Uterus (tissue), 4 donors: Measurements from ENCODE around the gene PARP8. TPM values are rescaled to one million over a fixed set of nuclear protein-coding genes. Genes with fewer than 3 reads are reported as not detected.

Experiments used
- DNase-seq, 2 donors: peaks; one replicate each; pipeline ENCODE4 v3.0.0-alpha.2; 2019 to 2020
- H3K27ac ChIP-seq, 2 donors: fragments of 200-600 bp; sonication (generic); 1 replicate in 1 of 2; 2 replicates in 1 of 2; pipeline ENCODE4 v1.5.1; 2016 to 2018
- H3K27me3 ChIP-seq, 2 donors: fragments of 200-600 bp; sonication (generic); one replicate each; pipeline ENCODE4 v1.5.1; 2018 to 2019; ENCODE audit warnings: control low read depth in 1 of 2
- H3K36me3 ChIP-seq, 2 donors: fragments of 200-600 bp; sonication (generic); one replicate each; pipeline ENCODE4 v1.5.1; 2019; ENCODE audit warnings: control low read depth in 1 of 2
- H3K4me1 ChIP-seq, 2 donors: fragments of 200-600 bp; sonication (generic); one replicate each; pipeline ENCODE4 v1.5.1; 2018 to 2019; ENCODE audit warnings: control low read depth in 1 of 2
- H3K4me3 ChIP-seq, 2 donors: fragments of 200-600 bp; sonication (generic); 1 replicate in 1 of 2; 2 replicates in 1 of 2; pipeline ENCODE4 v1.5.1; 2018 to 2019; ENCODE audit warnings: mild to moderate bottlenecking in 1 of 2
- H3K9me3 ChIP-seq, 2 donors: fragments of 200-600 bp; sonication (generic); one replicate each; pipeline ENCODE4 v1.5.1; 2019; ENCODE audit warnings: control low read depth in 1 of 2
- CTCF ChIP-seq, 4 experiments: fragments of 200-600 bp in 2 of 4; fragments of 450-650 bp in 2 of 4; sonication (generic) in 2 of 4; IDR thresholded peaks; one replicate each; pipeline ENCODE4 v1.5.1; 2016 to 2019; ENCODE audit warnings: antibody characterized with exemption in 4 of 4, mild to moderate bottlenecking in 2 of 4, moderate library complexity in 1 of 4
- POLR2A ChIP-seq, 2 donors: fragments of 450-650 bp; IDR thresholded peaks; one replicate each; pipeline ENCODE4 v1.6.1; 2016; ENCODE audit warnings: antibody characterized with exemption in 2 of 2, mild to moderate bottlenecking in 1 of 2, moderate library complexity in 1 of 2
- intact Hi-C: fragments of 100-400 bp; cut with DNase I; formaldehyde crosslinking; loops from one replicate; pipeline ENCODE4 v1.15.1; 2023; ENCODE audit warnings: low total_unique reads
- total RNA-seq, 4 donors: library from RNA; depleted of rRNA in 3 of 4; stranded (reverse); fragments of >200 nt in 3 of 4; gene quantifications; one replicate each; pipeline versions ENCODE4 v1.1.0 to v1.2.4, GENCODE V29; 2014 to 2023
- donor health status: DM: yes; HTN: yes; CAD: no.

Gene PARP8
- total RNA-seq, 4 donors from 2014 or later = 2.3 to 23.8 (median 22.9) TPM

GRCh38 chr5:50874306-50875001 lies 208.0 kb downstream of the PARP8 start:
- Histone ChIP-seq H3K9me3 (no peaks in the 10 kb centered on the region), H3K36me3 (no peaks in the 10 kb centered on the region), H3K4me3 (no peak overlapping the region), H3K4me1 (no peaks in the 10 kb centered on the region), H3K27ac (no peak overlapping the region), H3K27me3 (no peaks in the 10 kb centered on the region)
- intact Hi-C loops = no loop called here
- DNase-seq = no peak
- TF ChIP-seq CTCF (IDR thresholded peaks at IDR 0.05) (no peak), POLR2A (IDR thresholded peaks at IDR 0.05) (no peak)

GRCh38 chr5:50875002-50875344 lies 208.5 kb downstream of the PARP8 start:
- no peak overlapping the region for H3K27ac ChIP-seq
- intact Hi-C loops = no loop called here
- H3K27me3 ChIP-seq = no peaks in the 10 kb centered on the region
- H3K36me3 ChIP-seq = no peaks in the 10 kb centered on the region
- DNase-seq = no peak
- no peaks in the 10 kb centered on the region for H3K4me1 ChIP-seq
- H3K9me3 ChIP-seq = no peaks in the 10 kb centered on the region
- TF ChIP-seq CTCF (IDR thresholded peaks at IDR 0.05) = no peak
- no peak for TF ChIP-seq POLR2A (IDR thresholded peaks at IDR 0.05)
- H3K4me3 ChIP-seq = no peak overlapping the region

GRCh38 chr5:50878470-50878869 lies 212.0 kb downstream of the PARP8 start:
- Histone ChIP-seq H3K27ac (no peak overlapping the region), H3K4me3 (no peak overlapping the region), H3K36me3 (no peaks in the 10 kb centered on the region), H3K27me3 (no peaks in the 10 kb centered on the region), H3K4me1 (no peaks in the 10 kb centered on the region), H3K9me3 (no peaks in the 10 kb centered on the region)
- DNase-seq = no peak
- TF ChIP-seq CTCF (IDR thresholded peaks at IDR 0.05) (no peak), POLR2A (IDR thresholded peaks at IDR 0.05) (no peak)
- intact Hi-C loops = no loop called here

GRCh38 chr5:50881407-50881806 lies 215.0 kb downstream of the PARP8 start:
- intact Hi-C loops = no loop called here
- DNase-seq = no peak
- H3K27ac ChIP-seq = no peak overlapping the region

More at GRCh38 chr5:50881407-50881806, 215.0 kb downstream of the PARP8 start:
- H3K4me3 ChIP-seq = no peak overlapping the region
- H3K36me3 ChIP-seq = no peaks in the 10 kb centered on the region
- TF ChIP-seq POLR2A (IDR thresholded peaks at IDR 0.05) (no peak), CTCF (IDR thresholded peaks at IDR 0.05) (no peak)
- H3K9me3 ChIP-seq = no peaks in the 10 kb centered on the region
- no peaks in the 10 kb centered on the region for H3K27me3 ChIP-seq
- no peaks in the 10 kb centered on the region for H3K4me1 ChIP-seq
